ENCODE measurements around the gene TLR4. TPM values are rescaled to one million over a fixed set of nuclear protein-coding genes. Genes with fewer than 3 reads are reported as not detected.

Gene TLR4
- total RNA-seq, 1 donor from 2014 or later, result 9.3 TPM

DNA sequence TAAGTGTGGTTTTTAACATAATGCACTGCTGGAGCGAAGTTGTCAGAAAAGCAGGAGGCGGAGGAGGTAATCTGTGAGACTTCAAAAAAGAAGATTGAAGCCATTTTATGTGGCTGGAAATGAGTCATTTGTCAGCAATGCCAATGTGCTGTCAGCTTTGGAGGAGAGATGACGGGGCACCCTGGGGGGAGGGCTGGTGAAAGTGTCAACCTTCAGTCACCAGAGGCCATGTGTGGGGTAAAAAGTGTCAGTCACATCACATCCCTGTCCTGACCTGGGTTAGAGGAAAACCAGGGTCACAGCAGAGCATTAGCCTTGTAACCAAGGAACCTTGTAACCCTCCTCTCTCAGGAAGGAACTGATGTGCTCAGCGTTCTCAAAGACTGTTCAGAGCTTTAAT lies 59.1 kb downstream of the TLR4 start:
- Histone ChIP-seq H3K9me3 (no peaks in the 10 kb centered on the region), H3K36me3 (no peaks in the 10 kb centered on the region), H3K27ac (no peak overlapping the region), H3K4me1 (no peaks in the 10 kb centered on the region), H3K4me3 (no peak overlapping the region), H3K27me3 (no peaks in the 10 kb centered on the region)
- no peak for DNase-seq (ENCODE audit: extremely low spot score in 2 of 2)
- intact Hi-C loops (cut with DNase I), result no loop called here
- TF ChIP-seq, protein P1, sequence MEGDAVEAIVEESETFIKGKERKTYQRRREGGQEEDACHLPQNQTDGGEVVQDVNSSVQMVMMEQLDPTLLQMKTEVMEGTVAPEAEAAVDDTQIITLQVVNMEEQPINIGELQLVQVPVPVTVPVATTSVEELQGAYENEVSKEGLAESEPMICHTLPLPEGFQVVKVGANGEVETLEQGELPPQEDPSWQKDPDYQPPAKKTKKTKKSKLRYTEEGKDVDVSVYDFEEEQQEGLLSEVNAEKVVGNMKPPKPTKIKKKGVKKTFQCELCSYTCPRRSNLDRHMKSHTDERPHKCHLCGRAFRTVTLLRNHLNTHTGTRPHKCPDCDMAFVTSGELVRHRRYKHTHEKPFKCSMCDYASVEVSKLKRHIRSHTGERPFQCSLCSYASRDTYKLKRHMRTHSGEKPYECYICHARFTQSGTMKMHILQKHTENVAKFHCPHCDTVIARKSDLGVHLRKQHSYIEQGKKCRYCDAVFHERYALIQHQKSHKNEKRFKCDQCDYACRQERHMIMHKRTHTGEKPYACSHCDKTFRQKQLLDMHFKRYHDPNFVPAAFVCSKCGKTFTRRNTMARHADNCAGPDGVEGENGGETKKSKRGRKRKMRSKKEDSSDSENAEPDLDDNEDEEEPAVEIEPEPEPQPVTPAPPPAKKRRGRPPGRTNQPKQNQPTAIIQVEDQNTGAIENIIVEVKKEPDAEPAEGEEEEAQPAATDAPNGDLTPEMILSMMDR (IDR thresholded peaks at IDR 0.05), result no peak
- TF ChIP-seq POLR2AphosphoS5 (IDR thresholded peaks at IDR 0.05; ENCODE audit: insufficient read depth in 1 of 2, low read depth in 1 of 2) (no peak), POLR2A (IDR thresholded peaks at IDR 0.05) (no peak)

DNA sequence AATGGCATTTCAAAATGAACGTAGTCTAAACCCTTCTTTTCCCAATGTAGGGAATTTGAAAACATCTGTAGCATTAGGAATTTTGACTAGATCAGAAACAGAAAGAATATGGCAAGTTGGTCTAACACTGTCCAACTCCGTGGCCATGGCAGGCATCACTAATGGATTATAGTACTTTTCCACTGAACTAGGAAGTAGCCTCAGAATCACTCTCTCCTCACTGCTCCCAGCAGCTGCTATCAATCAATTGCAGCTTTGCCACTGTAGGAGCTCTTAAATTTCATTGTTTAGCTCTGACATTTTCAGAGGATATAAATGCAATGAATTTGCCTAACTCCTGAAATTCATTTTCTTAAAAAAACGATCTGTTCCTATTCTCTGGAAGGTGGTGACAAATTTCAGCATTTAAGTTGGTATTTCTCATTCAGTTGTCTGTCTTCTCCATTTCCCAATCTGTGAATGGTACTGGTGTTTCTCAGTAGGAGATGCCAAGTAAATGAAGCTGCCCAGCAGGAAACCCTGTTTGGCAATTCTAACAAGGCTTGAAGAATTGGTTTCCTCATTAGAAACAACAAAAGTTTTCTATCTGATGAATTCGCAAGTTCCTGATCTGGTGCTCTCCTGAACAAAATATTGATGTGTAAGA lies 64.7 kb downstream of the TLR4 start:
- intact Hi-C loops (cut with DNase I), result no loop called here
- H3K9me3 ChIP-seq, result no peaks in the 10 kb centered on the region
- no peak for TF ChIP-seq POLR2A (IDR thresholded peaks at IDR 0.05)
- no peak for TF ChIP-seq POLR2AphosphoS5 (IDR thresholded peaks at IDR 0.05; ENCODE audit: insufficient read depth in 1 of 2, low read depth in 1 of 2)
- TF ChIP-seq, protein P1 (IDR thresholded peaks at IDR 0.05), result no peak

DNA sequence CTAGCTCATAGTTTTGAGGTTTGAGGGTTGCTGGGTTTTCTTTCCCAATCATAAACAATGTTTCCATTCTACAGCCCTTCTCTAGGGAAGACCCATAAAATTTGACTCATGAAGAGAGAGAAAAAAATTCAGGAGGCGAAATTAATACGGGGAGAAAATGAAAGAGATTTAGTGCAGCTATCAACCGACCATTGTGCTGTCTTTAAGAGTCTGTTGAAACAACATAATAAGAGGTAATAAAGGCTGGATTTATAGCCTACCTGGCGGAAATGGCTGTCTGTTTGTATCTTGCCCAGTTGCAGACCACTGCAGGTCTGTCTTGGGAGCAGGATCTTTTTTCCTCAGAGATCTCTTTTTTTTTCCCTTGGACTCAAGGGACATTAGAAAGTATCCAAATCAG lies 66.9 kb downstream of the TLR4 start:
- H3K27ac ChIP-seq, result no peak overlapping the region
- H3K4me1 ChIP-seq, result no peaks in the 10 kb centered on the region
- H3K4me3 ChIP-seq, result no peak overlapping the region
- no peak for TF ChIP-seq POLR2A (IDR thresholded peaks at IDR 0.05)
- no peak for TF ChIP-seq POLR2AphosphoS5 (IDR thresholded peaks at IDR 0.05; ENCODE audit: insufficient read depth in 1 of 2, low read depth in 1 of 2)
- TF ChIP-seq, protein P1 (IDR thresholded peaks at IDR 0.05), result no peak
- intact Hi-C loops (cut with DNase I), result no loop called here
- no peak for DNase-seq (ENCODE audit: extremely low spot score in 2 of 2)
- H3K36me3 ChIP-seq, result no peaks in the 10 kb centered on the region
- no peaks in the 10 kb centered on the region for H3K9me3 ChIP-seq
- H3K27me3 ChIP-seq, result no peaks in the 10 kb centered on the region

More for the DNA sequence above, 64.7 kb downstream of the TLR4 start:
- Histone ChIP-seq H3K27me3 (no peaks in the 10 kb centered on the region), H3K4me1 (no peaks in the 10 kb centered on the region), H3K4me3 (no peak overlapping the region), H3K36me3 (no peaks in the 10 kb centered on the region), H3K27ac (no peak overlapping the region)
- DNase-seq (ENCODE audit: extremely low spot score in 2 of 2), result no peak

DNA sequence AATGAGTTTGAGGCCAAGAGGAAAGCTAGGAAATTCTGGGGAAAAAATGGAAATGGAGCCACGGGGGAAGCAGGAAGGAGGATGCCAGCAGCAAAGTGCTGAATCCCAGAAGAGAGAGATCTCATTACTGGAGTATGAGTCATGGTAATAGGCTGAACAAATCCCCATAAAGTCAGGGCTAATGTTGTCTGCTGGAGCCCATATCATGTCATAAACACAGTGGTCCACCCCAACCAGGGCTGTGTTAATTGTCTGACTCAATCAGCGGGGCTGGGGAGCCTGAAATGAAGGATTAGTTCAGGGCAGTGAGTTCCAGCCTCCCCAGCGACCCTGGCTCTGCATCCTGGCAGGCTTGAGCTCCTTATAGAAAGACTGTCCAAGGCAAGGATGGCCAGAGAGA lies 68.8 kb downstream of the TLR4 start:
- Histone ChIP-seq H3K27me3 (no peaks in the 10 kb centered on the region), H3K4me1 (no peaks in the 10 kb centered on the region), H3K27ac (no peak overlapping the region), H3K36me3 (no peaks in the 10 kb centered on the region), H3K9me3 (no peaks in the 10 kb centered on the region), H3K4me3 (no peak overlapping the region)
- intact Hi-C loops (cut with DNase I), result no loop called here
- no peak for TF ChIP-seq POLR2A (IDR thresholded peaks at IDR 0.05)
- TF ChIP-seq, protein P1 (IDR thresholded peaks at IDR 0.05), result no peak
- TF ChIP-seq POLR2AphosphoS5 (IDR thresholded peaks at IDR 0.05; ENCODE audit: insufficient read depth in 1 of 2, low read depth in 1 of 2), result no peak
- DNase-seq (ENCODE audit: extremely low spot score in 2 of 2), result no peak

Small RNAs within 50 kb of the gene (small RNA-seq; reads per million reads assigned to genes)
- gene RNU6-1082P, result not detected

Measured in vagina (tissue), 2 donors.